GM12892 (cell line): Measurements from ENCODE around the gene SPSB2.
"Not testable (repeated sequence)": the region's sequence is repeated elsewhere in the genome, so short reads cannot be mapped to it uniquely, and the experiment has no call there.

Source experiments
- DNase-seq: peaks from one replicate; pipeline ENCODE4 v3.0.0; 2011; ENCODE audit not compliant: insufficient read length
- FAIRE-seq: peaks from 2 replicates; lab custom pipeline; 2011; peaks lifted over from hg19 to GRCh38; lab: Jason Lieb, UNC
- POLR2A ChIP-seq: IDR thresholded peaks from 2 replicates; pipeline ENCODE4 v1.6.1; 2011; ENCODE audit warnings: low read depth, low read length, control low read depth
- POLR2AphosphoS5 ChIP-seq: IDR thresholded peaks from 2 replicates; pipeline ENCODE4 v1.6.1; 2011; ENCODE audit warnings: low read depth, low read length, control low read depth
- TAF1 ChIP-seq: IDR thresholded peaks from 2 replicates; pipeline ENCODE4 v1.6.1; 2011; ENCODE audit warnings: low read depth, mild to moderate bottlenecking, control low read depth, low read length, borderline replicate concordance

The SPSB2 gene

DNA sequence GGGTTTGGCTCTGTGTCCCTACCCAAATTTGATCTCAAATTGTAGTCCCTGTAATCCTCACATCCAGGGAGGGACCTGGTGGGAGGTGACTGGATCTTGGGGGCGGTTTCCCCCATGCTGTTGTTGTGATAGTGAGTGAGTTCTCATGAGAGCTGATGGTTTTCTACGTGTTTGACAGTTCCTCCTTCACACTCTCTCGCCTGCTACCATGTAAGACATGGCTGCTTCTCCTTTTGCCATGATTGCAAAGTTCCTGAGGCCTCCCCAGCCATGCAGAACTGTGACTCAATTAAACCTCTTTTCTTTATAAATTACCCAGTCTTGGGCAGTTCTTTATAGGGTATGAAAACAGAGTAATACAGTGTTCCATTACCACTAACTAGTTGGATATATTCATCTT is 21.2 kb upstream of the SPSB2 start:
- no peak for DNase-seq
- no peak for FAIRE-seq
- no peak for TF ChIP-seq TAF1
- no peak for TF ChIP-seq POLR2AphosphoS5
- TF ChIP-seq POLR2A = no peak

DNA sequence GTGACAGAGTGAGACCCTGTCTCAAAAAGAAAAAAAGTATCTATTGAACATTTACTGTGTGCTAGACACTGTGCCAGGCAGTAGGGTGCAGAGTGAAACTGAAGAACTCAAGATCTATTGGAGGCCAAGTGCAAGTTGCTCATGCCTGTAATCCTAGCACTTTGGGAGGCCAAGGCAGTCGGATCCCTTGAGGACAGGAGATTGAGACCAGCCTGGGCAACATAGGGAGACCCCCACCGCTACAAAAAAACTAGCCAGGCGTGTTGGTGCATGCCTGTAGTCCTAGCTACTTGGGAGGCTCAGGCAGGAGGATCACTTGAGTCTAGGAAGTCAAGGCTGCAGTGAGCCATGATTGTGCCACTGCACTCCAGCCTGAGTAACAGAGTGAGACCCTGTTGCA is 19.6 kb upstream of the SPSB2 start:
- FAIRE-seq, DNase-seq: not testable (repeated sequence)

DNA sequence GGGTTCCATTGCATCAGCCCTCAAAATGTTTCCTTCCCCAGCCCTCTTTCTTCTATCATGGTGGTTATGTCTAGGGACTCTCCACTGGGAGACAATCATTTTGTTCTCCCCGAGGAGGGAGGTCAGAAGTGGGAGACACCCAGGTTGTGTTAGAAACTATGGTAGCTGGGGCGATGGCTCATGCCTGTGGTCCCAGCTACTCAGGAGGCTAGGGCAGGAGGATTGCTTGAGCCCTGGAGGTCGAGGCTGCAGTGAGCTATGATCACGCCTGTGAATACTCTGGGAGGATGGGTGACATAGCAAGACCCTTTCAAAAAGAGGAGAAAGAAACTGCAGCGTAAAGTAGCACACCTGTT is 18.5 kb upstream of the SPSB2 start:
- FAIRE-seq (peak; percentile 48), DNase-seq (no peak)
- no peak for TF ChIP-seq TAF1
- no peak for TF ChIP-seq POLR2A
- no peak for TF ChIP-seq POLR2AphosphoS5

DNA sequence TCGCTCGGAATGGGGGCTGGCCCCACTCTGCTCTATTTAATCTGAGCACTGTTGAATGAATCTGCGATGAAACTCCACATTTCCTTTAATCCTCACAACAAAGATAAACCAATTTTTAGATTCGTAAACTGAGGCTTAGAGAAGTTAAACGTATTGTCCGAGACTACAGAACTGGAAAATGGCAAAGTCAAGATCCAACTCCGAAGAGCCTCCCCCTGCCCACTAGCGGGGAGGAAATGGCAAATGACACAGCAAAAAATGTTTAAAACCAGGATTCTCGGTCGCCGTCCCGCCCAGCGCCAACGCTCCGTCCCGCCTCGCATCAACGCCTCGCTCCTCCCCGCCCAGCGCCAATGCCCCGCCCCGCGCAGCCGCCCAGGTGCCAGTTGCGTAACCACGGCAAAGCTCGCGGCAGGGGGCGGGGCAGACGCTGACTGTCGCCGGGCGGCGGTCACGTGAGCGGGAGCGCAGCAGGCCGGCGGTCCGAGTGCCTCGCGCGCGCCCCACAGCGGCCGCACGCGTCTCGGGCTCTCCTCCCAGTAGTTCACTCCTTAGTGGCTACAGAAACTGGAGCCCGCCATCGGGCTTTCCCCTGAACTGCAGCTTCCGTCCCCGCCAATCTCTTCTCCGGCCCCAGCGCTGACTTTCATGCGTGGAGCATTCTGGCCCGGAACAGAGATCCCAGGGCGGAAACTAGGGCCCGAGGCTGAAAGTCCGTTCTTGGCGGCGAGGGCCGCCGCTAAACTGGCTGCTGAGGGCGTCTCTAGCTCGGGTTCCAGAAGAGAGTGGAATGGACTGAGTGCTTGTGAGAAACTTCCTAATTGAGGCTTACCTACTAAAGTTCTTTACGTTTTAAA is 17.9 kb upstream of the SPSB2 start:
- TF ChIP-seq POLR2A = peak; percentile 77
- TF ChIP-seq POLR2AphosphoS5 = peak; percentile 76
- peak; percentile 80; the same call in 1 of the 2 replicates for TF ChIP-seq TAF1
- FAIRE-seq (peak; percentile 98), DNase-seq (peak; percentile 93)

DNA sequence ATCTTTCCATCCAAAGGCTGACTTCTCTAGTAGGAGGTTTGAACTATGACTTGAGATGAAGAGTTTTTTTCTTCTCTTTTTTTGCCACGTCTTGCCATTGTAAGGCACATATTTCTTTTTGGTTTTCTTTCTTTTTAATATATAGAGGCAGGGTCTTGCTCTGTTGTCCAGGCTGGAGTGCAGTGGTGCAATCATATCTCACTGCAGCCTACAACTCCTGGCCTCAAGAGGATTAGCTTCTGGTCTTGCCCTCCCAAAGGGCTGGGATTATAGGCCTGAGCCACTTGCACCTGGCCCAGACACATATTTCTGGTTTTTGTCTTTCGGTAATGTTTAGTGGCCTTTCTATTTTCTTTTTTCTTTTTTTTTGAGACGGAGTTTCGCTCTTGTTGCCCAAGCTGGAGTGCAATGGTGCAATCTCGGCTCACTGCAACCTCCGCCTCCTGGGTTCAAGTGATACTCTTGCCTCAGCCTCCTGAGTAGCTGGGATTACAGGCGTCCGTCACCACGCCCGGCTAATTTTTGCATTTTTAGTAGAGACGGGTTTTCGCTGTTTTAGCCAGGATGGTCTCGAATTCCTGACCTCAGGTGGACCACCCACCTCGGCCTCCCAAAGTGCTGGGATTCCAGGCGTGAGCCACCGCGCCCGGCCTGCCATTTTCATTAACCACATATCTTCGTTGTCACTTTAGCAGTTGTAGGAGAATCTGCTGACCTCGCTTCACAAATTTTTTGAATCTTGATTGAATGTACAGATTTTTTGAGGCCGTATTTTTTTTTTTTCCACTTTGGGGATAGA is 16.9 kb upstream of the SPSB2 start:
- not testable (repeated sequence) for FAIRE-seq, DNase-seq

- not testable (repeated sequence) for DNase-seq, FAIRE-seq
Observed at GRCh38 chr12:6888794-6889193, 15.7 kb upstream of the SPSB2 start.

GRCh38 chr12:6888360-6888759 is 15.3 kb upstream of the SPSB2 start:
- DNase-seq = no peak
- TF ChIP-seq TAF1 (no peak), POLR2A (no peak), POLR2AphosphoS5 (no peak)
- FAIRE-seq = no peak

DNA sequence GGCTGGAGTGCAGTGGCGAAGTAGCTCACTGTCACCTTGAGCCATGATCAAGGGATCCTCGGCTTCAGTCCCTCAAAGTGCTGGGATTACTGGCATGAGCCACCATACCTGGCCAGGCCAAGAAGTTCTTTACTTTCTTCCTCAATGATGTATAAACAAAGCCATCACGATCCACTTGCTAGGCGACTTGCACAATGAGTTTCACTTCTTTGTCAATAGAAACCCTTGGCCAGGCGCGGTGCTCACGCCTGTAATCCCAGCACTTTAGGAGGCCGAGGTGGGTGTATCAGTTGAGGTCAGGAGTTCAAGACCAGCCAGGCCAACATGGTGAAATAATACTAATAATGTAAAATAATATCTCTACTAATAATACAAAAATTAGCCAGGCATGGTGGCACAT is 14.4 kb upstream of the SPSB2 start:
- FAIRE-seq (no peak), DNase-seq (no peak)
- TF ChIP-seq POLR2AphosphoS5 = no peak

GRCh38 chr12:6886206-6886999 is 13.3 kb upstream of the SPSB2 start:
- DNase-seq, FAIRE-seq: not testable (repeated sequence)

- TF ChIP-seq POLR2AphosphoS5 (no peak), TAF1 (no peak), POLR2A (no peak)
- no peak for FAIRE-seq
- DNase-seq = no peak
Observed at GRCh38 chr12:6884539-6884938, 11.4 kb upstream of the SPSB2 start.

- no peak for FAIRE-seq
- TF ChIP-seq POLR2A (no peak), POLR2AphosphoS5 (no peak), TAF1 (no peak)
- no peak for DNase-seq
Observed at GRCh38 chr12:6883683-6884082, 10.6 kb upstream of the SPSB2 start.

DNA sequence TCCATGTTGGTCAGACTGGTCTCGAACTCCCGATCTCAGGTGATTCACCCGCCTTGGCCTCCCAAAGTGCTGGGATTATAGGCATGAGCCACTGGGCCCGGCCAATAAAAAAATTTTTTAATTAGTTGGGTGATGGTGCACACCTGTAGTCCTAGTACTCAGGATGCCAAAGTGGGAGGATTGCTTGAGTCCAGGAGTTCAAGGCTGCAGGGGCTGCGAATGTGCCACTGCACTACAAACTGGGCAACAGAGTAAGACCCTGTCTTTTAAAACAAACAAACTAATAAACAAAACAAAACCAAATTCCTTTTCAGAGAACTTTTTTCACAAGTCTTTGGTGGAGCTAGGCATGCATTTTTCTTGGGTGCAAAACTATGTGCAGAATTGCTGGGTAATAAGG is 10.1 kb upstream of the SPSB2 start:
- TF ChIP-seq TAF1 = no peak
- no peak for TF ChIP-seq POLR2AphosphoS5
- no peak for TF ChIP-seq POLR2A
- FAIRE-seq (no peak), DNase-seq (no peak)

- DNase-seq, FAIRE-seq: not testable (repeated sequence)
Observed at GRCh38 chr12:6879824-6880223, 6.7 kb upstream of the SPSB2 start.

GRCh38 chr12:6874015-6874368 is 889 bp upstream of the SPSB2 start:
- DNase-seq, FAIRE-seq: not testable (repeated sequence)
